ENCODE data around the gene POFUT1.
"Not testable (repeated sequence)": the region's sequence is repeated elsewhere in the genome, so short reads cannot be mapped to it uniquely, and the experiment has no call there.

The POFUT1 gene

DNA sequence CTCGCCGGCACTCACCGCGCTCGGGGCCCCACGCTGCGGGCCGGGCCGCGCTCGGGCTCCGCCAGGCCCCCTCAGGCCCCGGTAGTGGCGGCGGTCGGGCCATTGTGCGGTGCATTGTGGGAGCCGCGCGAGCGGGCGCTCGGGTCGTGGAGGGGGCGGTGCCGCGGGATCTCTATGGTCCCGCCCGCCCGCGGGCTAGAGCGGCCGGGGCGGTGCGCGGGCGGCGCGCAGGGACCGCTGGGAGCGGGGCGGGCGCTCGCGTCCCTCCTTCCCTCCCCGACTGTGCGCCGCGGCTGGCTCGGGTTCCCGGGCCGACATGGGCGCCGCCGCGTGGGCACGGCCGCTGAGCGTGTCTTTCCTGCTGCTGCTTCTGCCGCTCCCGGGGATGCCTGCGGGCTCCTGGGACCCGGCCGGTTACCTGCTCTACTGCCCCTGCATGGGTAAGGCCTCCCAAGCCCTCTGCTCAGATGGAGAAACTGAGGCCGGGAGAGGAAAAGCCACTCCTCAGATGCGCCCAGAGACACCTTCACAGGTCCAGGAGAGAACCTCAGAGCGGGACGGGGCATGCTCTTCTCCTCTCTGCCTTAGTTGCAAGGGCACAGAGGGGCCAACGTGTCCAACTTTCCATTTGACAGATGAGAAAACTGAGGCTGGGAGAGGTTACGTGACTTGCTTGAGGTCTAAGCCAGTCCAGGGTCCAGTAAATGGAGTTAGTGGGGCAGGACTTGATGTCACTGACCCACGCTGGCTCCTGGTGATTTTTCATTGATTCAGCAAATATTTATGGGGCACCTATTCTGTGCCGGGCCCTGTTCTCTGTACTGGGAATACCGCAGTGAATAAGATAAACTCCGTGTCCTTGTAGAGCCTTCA, at the start of gene POFUT1, which contains the start of gene PLAGL2:
POFUT1 (plus strand) TSS at position 255 of the 873 bp plus-strand sequence; CDS start at position 317, 62 bp downstream.
PLAGL2 (minus strand) TSS at position 118 of the 873 bp plus-strand sequence. CDS start 5,565 bp downstream, outside the sequence.
- peak; percentile 95 for DNase-seq
- Mint-ChIP-seq H3K27ac (peak within 1 kb of the TSS; percentile 96), H3K4me3 (peak within 1 kb of the TSS; percentile 94), H3K36me3 (ENCODE audit: low read depth) (peaks cover 94% of the 10 kb centered on the region), H3K4me1 (ENCODE audit: low read depth) (peaks cover 70% of the 10 kb centered on the region), H3K27me3 (no peaks in the 10 kb centered on the region), H3K9me3 (no peaks in the 10 kb centered on the region)

DNA sequence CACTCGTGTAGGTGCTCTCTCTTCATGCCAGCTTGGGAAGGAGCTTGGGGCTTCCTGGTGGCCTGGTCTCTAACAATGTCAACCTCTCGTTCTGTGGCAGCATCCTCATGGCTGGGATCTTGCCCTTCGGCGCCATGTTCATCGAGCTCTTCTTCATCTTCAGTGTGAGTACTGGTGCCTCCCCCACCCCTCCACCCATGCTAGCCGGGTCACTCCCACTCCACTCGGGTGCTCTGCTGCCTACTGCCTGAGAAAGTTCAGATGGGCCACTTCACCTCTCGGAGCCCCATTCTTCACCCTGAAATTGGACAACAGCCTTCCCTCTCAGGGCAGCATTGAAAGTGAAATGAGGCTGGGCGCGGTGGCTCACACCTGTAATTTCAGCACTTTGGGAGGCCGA, 49.3 kb upstream of the POFUT1 start:
- Mint-ChIP-seq H3K36me3 (ENCODE audit: low read depth) (peaks cover 88% of the 10 kb centered on the region), H3K4me1 (ENCODE audit: low read depth) (peaks cover 11% of the 10 kb centered on the region)

DNA sequence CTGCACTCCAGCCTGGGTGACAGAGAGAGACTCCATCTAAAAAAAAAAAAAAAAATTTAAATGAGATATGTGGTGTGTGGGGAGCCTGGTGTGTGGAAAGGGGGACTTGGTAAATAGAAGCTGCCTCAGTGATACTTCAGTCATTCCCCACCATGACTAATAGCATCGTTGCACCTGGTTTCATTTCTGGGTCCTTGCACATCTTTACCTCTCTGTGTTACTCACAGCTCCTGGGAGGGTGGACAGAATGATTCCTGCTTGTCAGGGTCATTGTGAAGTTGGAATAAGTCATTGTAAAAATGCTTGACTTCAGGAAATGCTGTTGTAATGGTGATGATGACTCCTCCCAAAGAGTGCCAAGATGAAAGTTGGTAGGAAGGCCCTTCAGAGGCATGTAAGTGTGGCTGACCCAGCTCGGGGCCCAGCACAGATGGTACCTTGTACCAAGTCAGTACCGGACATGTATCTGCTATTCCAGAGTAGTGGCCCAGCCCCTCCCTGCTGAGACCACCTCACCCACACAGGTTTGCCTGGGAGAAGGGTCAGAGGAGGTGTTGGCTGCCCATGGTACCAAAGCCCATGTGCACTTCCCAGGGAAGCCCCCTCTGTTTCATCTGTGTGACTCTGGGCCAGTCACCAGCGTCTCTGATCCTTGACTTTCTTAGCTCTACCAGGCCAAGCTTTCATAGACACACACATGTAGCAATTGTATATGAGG, 48.6 kb upstream of the POFUT1 start:
- H3K27ac Mint-ChIP-seq: peak overlapping the region; percentile 83

More for the DNA sequence above, 49.3 kb upstream of the POFUT1 start:
- no peak for DNase-seq
- Mint-ChIP-seq H3K27ac (peak overlapping the region; percentile 83), H3K4me3 (no peak overlapping the region), H3K9me3 (no peaks in the 10 kb centered on the region), H3K27me3 (no peaks in the 10 kb centered on the region)

DNA sequence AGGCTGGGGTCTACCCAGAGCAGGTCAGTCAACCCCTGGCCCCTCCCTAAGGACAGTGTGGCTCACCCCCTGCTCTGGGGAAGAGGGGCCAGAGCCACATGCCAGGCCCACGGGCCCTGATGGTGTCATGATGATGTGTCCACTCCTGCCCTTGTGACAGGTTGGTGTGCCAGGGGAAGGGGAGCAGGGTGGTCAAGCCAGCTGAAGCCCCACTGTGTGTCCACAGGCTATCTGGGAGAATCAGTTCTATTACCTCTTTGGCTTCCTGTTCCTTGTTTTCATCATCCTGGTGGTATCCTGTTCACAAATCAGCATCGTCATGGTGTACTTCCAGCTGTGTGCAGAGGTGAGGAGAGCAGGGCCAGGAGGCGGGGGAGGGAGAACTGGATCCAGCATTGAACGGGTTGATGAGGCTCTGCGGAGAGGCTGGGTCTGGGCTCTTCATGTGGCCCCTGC, 47.9 kb upstream of the POFUT1 start:
- Mint-ChIP-seq H3K9me3 (no peaks in the 10 kb centered on the region), H3K36me3 (ENCODE audit: low read depth) (peaks cover 87% of the 10 kb centered on the region), H3K4me1 (ENCODE audit: low read depth) (peaks cover 11% of the 10 kb centered on the region), H3K4me3 (no peak overlapping the region), H3K27ac (peak overlapping the region; percentile 83), H3K27me3 (no peaks in the 10 kb centered on the region)
- DNase-seq: no peak

More for the DNA sequence above, 48.6 kb upstream of the POFUT1 start:
- no peaks in the 10 kb centered on the region for H3K9me3 Mint-ChIP-seq
- peaks cover 87% of the 10 kb centered on the region for H3K36me3 Mint-ChIP-seq (ENCODE audit: low read depth)
- H3K4me1 Mint-ChIP-seq (ENCODE audit: low read depth): peaks cover 11% of the 10 kb centered on the region
- H3K4me3 Mint-ChIP-seq: no peak overlapping the region
- peak; percentile 22 for DNase-seq
- no peaks in the 10 kb centered on the region for H3K27me3 Mint-ChIP-seq

DNA sequence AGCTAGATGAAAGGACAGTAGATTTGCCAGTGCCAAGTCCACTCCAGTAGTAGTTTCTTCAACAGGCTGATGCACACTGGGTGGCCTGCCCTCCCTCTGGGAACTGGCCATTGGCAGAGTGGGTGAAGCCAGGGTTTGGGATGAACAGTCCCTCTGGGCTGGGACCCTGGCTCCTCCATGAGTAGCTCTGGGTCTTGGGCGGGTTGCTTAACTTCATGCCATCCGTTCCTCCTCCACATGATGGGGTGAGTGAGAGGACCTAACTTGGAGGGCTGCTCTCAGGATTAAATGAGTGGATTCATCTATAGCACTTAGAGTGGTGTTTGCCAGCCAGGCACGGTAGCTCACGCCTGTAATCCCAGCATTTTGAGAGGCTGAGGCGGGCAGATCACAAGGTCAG, 47.3 kb upstream of the POFUT1 start:
- H3K9me3 Mint-ChIP-seq: no peaks in the 10 kb centered on the region
- H3K27me3 Mint-ChIP-seq: no peaks in the 10 kb centered on the region
- H3K4me3 Mint-ChIP-seq: no peak overlapping the region
- no peak for DNase-seq
- H3K27ac Mint-ChIP-seq: peak overlapping the region; percentile 67
- peaks cover 87% of the 10 kb centered on the region for H3K36me3 Mint-ChIP-seq (ENCODE audit: low read depth)
- H3K4me1 Mint-ChIP-seq (ENCODE audit: low read depth): peaks cover 8% of the 10 kb centered on the region

DNA sequence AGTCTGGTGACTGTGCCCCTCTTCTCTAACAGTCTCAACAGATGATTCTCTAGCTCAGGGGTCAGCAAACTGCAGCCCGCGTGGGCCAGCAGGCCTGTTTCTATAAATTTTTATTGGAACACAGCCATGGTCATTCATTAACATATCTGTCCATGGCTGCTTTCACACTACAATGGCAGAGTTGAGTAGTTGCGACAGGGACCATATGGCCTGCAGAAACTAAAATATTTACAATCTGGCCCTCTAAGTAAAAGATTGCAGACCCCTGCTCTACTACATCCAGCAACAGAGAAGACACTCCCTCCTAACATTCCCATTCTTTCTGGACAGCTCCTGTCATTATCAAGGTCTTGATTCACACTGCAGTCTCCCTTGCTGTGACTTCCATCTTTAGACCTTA, 45.3 kb upstream of the POFUT1 start:
- Mint-ChIP-seq H3K4me1 (ENCODE audit: low read depth) (peaks cover 8% of the 10 kb centered on the region), H3K9me3 (no peaks in the 10 kb centered on the region), H3K4me3 (no peak overlapping the region)

DNA sequence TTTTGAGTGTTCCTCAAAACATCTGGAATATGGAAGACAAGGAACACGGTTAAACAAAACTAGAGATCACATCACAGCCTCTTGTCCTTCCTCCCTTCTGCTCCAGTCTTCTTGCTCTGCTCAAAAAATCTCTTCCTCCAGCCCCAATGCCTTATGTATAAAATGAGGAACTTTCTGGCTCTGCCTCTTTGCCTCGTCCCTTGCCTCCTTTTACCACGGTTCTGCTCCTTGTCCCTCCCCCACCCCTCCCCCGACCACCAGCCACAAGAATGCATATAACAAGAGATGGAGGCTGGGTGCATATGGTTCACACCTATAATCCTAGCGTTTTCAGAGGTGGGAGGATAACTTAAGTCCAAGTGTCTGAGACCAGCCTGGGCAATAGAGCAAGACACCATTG, 43.7 kb upstream of the POFUT1 start:
- Mint-ChIP-seq H3K4me1 (ENCODE audit: low read depth) (peaks cover 3% of the 10 kb centered on the region), H3K27ac (no peak overlapping the region), H3K36me3 (ENCODE audit: low read depth) (peaks cover 82% of the 10 kb centered on the region), H3K9me3 (no peaks in the 10 kb centered on the region), H3K4me3 (no peak overlapping the region), H3K27me3 (no peaks in the 10 kb centered on the region)
- no peak for DNase-seq

More for the DNA sequence above, 45.3 kb upstream of the POFUT1 start:
- Mint-ChIP-seq H3K27ac (no peak overlapping the region), H3K27me3 (no peaks in the 10 kb centered on the region), H3K36me3 (ENCODE audit: low read depth) (peaks cover 95% of the 10 kb centered on the region)
- no peak for DNase-seq

DNA sequence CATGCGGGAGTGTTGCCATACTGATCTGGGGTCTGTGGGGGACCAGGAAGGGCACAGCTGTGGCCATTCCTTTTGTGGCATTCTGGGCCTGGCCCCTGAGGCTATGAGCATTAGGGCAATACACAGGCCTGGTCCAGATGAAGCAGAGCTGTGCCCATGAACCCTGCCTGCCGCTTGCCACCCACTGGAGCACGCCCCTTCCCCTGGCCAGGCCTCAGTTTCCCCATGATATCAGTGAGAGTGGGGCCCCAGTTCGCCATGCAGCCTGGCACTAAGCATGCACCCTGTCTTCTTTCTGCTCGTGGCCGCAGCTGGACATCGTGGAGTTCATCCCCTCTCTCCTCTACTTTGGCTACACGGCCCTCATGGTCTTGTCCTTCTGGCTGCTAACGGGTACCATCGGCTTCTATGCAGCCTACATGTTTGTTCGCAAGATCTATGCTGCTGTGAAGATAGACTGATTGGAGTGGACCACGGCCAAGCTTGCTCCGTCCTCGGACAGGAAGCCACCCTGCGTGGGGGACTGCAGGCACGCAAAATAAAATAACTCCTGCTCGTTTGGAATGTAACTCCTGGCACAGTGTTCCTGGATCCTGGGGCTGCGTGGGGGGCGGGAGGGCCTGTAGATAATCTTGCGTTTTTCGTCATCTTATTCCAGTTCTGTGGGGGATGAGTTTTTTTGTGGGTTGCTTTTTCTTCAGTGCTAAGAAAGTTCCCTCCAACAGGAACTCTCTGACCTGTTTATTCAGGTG, 42.5 kb upstream of the POFUT1 start:
- H3K27me3 Mint-ChIP-seq: no peaks in the 10 kb centered on the region
- H3K27ac Mint-ChIP-seq: peak overlapping the region; percentile 17
- no peak overlapping the region for H3K4me3 Mint-ChIP-seq
- H3K4me1 Mint-ChIP-seq (ENCODE audit: low read depth): no peaks in the 10 kb centered on the region
- peaks cover 70% of the 10 kb centered on the region for H3K36me3 Mint-ChIP-seq (ENCODE audit: low read depth)
- H3K9me3 Mint-ChIP-seq: no peaks in the 10 kb centered on the region
- no peak for DNase-seq

DNA sequence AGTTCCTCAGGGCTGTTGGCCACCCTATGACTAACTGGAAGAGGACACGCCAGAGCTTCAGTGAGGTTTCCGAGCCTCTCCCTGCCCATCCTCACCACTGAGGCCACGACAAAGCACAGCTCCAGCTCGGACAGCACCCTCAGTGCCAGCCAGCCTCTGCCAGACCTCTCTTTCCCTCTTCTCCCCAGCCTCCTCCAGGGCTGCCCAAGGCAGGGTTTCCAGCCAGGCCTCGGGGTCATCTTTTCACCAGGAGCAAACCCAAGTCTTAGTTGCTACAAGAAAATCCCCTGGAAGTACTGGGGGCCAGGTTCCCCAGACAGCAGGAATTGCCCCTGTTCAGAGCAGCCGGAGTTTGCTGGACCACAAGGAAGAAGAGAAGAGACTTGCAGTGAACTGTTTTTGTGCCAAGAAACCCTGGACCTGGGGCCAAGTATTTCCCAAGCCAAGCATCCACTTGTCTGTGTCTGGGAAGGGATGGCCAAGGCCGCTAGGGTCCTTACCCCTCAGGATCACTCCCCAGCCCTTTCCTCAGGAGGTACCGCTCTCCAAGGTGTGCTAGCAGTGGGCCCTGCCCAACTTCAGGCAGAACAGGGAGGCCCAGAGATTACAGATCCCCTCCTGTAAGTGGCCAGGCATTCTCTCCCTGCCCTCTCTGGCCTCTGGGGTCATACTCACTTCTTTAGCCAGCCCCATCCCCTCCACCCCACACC, 41.7 kb upstream of the POFUT1 start:
- Mint-ChIP-seq H3K4me3 (no peak overlapping the region), H3K4me1 (ENCODE audit: low read depth) (no peaks in the 10 kb centered on the region), H3K27ac (peak overlapping the region; percentile 18), H3K36me3 (ENCODE audit: low read depth) (peaks cover 63% of the 10 kb centered on the region), H3K27me3 (no peaks in the 10 kb centered on the region), H3K9me3 (no peaks in the 10 kb centered on the region)
- no peak for DNase-seq

DNA sequence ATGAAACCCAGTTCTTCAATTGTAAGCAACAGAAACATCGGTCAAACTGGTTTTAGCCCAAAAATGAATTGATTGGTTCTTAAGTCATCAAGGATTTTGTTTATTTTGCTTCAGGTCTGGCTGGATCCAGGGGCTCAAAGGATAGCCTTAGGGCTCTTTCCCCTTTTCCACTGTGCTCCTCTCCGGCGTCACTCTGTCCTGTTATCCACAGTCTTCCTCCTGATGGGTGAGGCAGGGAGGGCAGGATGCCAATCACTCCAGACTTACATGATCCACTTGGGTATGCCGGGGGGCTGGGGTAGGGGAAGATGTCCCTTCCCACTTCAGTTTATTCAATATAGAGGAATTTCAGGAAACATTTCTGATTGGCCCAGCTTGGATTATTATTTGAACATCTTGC, 40.1 kb upstream of the POFUT1 start:
- Mint-ChIP-seq H3K36me3 (ENCODE audit: low read depth) (peaks cover 47% of the 10 kb centered on the region), H3K27me3 (no peaks in the 10 kb centered on the region), H3K4me1 (ENCODE audit: low read depth) (no peaks in the 10 kb centered on the region), H3K9me3 (no peaks in the 10 kb centered on the region), H3K27ac (no peak overlapping the region), H3K4me3 (no peak overlapping the region)
- DNase-seq: no peak

DNA sequence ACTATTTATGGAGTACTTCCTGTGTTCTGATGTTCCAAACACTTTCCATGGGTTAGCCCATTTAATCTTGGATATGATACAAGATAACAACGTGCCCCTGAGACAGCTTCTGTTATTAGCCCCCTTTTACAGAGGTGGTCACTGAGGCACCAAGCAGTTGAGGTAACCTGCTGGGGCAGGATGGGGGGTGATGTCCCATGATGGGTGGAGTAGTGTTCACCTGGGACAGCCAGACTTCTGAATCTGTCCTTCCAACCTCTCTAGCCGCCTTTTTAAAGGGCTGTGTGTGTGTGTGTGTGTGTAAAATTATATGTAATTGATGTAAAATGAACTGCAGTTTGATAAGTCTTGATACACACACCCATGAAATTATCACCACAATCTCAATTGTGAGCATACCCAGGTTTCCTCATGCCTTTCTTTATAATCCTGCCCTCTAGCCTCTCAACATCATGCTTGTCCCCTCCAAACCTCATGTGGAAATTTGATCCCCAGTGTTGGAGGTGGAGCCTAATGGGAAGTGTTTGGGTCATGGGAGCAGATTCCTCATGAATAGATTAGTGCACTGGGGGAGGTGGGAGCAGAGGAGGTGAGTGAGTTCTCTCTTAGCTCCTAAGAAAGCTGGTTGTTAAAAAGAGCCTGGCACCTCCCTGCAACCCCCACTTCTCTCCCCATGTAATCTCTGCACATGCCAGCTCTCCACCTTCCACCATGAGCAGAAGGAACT, 39.3 kb upstream of the POFUT1 start:
- Mint-ChIP-seq H3K4me1 (ENCODE audit: low read depth) (no peaks in the 10 kb centered on the region), H3K36me3 (ENCODE audit: low read depth) (peaks cover 42% of the 10 kb centered on the region), H3K27me3 (no peaks in the 10 kb centered on the region), H3K4me3 (no peak overlapping the region), H3K27ac (peak overlapping the region; percentile 41), H3K9me3 (no peaks in the 10 kb centered on the region)
- no peak for DNase-seq

DNA sequence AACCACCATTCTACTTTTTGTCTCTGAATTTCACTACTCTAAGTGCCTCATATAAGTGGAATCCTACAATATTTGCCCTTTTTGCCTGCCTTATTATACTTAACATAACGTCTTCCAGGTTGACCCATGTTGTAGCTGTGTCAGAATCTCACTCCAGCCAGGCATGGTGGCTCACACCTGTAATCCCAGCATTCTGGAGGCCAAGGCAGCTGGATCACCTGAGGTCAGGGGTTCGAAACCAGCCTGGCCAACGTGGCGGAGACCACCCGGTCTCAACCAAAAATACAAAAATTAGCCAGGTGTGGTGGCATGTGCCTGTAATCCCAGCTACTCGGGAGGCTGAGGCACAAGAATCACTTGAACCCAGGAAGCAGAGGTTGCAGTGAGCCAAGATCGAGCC, 30.0 kb upstream of the POFUT1 start:
- H3K4me1 Mint-ChIP-seq (ENCODE audit: low read depth); DNase-seq; H3K27ac Mint-ChIP-seq; H3K9me3 Mint-ChIP-seq; H3K27me3 Mint-ChIP-seq; H3K36me3 Mint-ChIP-seq (ENCODE audit: low read depth); H3K4me3 Mint-ChIP-seq: not testable (repeated sequence)

DNA sequence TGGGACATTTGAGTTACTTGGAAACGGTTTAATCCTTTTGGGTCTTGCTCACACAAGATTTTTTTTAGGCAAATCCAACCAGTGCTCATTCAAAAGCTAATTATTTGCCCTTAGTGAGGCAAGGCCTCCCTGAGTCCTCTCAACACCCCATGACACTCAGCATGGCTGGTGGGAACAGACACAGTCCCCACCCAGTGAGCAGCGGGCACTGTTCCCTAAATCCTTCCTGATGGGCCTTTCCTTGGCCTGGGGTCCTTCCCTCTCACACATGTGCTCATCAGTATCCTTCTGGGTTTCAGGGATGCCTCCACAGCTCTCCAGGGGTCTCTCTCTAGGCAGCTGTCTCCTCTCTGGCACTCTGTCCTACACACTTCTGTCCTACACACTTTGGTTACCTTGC, 28.2 kb upstream of the POFUT1 start:
- H3K36me3 Mint-ChIP-seq (ENCODE audit: low read depth): peaks cover 3% of the 10 kb centered on the region
- H3K27ac Mint-ChIP-seq: no peak overlapping the region
- no peaks in the 10 kb centered on the region for H3K9me3 Mint-ChIP-seq
- no peaks in the 10 kb centered on the region for H3K4me1 Mint-ChIP-seq (ENCODE audit: low read depth)
- H3K4me3 Mint-ChIP-seq: no peak overlapping the region
- no peaks in the 10 kb centered on the region for H3K27me3 Mint-ChIP-seq
- DNase-seq: peak; percentile 15
